SK-N-SH (cell line): ENCODE results near the gene MAP1LC3A.

Source experiments
- CHD2 ChIP-seq: fragments of 150-350 bp; IDR thresholded peaks from 2 replicates; pipeline ENCODE4 v1.6.1; 2018; ENCODE audit warnings: low read length; ENCODE audit not compliant: partially characterized antibody
- TF ChIP-seq, protein P1 (sequence below): fragments of 150-350 bp; IDR thresholded peaks from 2 replicates; pipeline ENCODE4 v1.6.1; 2017; ENCODE audit warnings: antibody characterized with exemption, low read length, low read depth, borderline replicate concordance
- TF ChIP-seq, protein P2 (sequence below): IDR thresholded peaks from 2 replicates; pipeline ENCODE4 v1.4.0; 2012; ENCODE audit warnings: low read depth, borderline replicate concordance

DNA sequence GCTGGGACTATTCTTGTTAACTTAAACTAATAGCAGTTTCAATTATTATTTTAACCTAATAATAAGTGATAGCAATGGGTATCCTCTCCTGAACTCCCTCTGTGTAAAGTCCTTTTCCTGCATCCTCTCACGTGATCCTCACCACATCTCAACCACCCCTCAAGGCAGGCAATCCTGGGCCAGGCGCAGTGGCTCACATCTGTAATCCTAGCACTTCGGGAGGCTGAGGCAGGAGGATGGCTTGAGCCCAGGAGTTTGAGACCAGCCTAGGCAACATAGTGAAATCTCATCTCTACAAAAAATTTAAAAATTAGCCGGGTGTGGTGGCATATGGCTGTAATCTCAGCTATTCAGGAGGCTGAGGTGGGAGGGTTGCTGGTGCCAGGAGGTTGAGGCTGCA is 23.7 kb downstream of the MAP1LC3A start:
- TF ChIP-seq CHD2 = no peak
- TF ChIP-seq, protein P1, sequence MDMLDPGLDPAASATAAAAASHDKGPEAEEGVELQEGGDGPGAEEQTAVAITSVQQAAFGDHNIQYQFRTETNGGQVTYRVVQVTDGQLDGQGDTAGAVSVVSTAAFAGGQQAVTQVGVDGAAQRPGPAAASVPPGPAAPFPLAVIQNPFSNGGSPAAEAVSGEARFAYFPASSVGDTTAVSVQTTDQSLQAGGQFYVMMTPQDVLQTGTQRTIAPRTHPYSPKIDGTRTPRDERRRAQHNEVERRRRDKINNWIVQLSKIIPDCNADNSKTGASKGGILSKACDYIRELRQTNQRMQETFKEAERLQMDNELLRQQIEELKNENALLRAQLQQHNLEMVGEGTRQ = no peak
- TF ChIP-seq, protein P2, sequence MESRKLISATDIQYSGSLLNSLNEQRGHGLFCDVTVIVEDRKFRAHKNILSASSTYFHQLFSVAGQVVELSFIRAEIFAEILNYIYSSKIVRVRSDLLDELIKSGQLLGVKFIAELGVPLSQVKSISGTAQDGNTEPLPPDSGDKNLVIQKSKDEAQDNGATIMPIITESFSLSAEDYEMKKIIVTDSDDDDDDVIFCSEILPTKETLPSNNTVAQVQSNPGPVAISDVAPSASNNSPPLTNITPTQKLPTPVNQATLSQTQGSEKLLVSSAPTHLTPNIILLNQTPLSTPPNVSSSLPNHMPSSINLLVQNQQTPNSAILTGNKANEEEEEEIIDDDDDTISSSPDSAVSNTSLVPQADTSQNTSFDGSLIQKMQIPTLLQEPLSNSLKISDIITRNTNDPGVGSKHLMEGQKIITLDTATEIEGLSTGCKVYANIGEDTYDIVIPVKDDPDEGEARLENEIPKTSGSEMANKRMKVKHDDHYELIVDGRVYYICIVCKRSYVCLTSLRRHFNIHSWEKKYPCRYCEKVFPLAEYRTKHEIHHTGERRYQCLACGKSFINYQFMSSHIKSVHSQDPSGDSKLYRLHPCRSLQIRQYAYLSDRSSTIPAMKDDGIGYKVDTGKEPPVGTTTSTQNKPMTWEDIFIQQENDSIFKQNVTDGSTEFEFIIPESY = no peak
